Muscle layer of colon (tissue), 2 donors: ENCODE measurements around the gene BRSK2.

Source experiments
- H3K27ac ChIP-seq: one replicate; pipeline ENCODE4 v1.7.0; 2013; ENCODE audit warnings: low read depth, mild to moderate bottlenecking, low read length, moderate library complexity
- H3K27me3 ChIP-seq, 2 donors: one replicate each; pipeline ENCODE4 v1.7.0; 2013; ENCODE audit warnings: low read length in 2 of 2, mild to moderate bottlenecking in 2 of 2; ENCODE audit not compliant: insufficient read depth in 2 of 2, control insufficient read depth in 1 of 2
- H3K36me3 ChIP-seq: one replicate; pipeline ENCODE4 v1.7.0; 2013; ENCODE audit warnings: mild to moderate bottlenecking, low read length; ENCODE audit not compliant: insufficient read depth
- H3K4me1 ChIP-seq: one replicate; pipeline ENCODE4 v1.7.0; 2013; ENCODE audit warnings: mild to moderate bottlenecking, low read length; ENCODE audit not compliant: insufficient read depth
- H3K4me3 ChIP-seq, 2 donors: one replicate each; pipeline ENCODE4 v1.7.0; 2013; ENCODE audit warnings: low read length in 2 of 2, low read depth in 1 of 2, mild to moderate bottlenecking in 1 of 2, moderate library complexity in 1 of 2
- H3K9ac ChIP-seq: one replicate; pipeline ENCODE4 v1.7.0; 2013; ENCODE audit warnings: low read length
- H3K9me3 ChIP-seq: one replicate; pipeline ENCODE4 v1.7.0; 2013; ENCODE audit warnings: mild to moderate bottlenecking, low read length
- donor health status: abdominal sarcoma.
- donor health status: Adenocarcinoma of cecum.

BRSK2 gene

GRCh38 chr11:1394936-1395772 lies 5.4 kb downstream of the BRSK2 start:
- H3K4me1 ChIP-seq = no peaks in the 10 kb centered on the region

GRCh38 chr11:1395773-1396374 lies 6.1 kb downstream of the BRSK2 start:
- H3K9ac ChIP-seq = no peak overlapping the region
- peaks cover 5 to 68% of the 10 kb centered on the region in 2 donors for H3K27me3 ChIP-seq
- no peaks in the 10 kb centered on the region for H3K4me1 ChIP-seq
- no peak overlapping the region for H3K27ac ChIP-seq
- H3K4me3 ChIP-seq = no peak overlapping the region
- no peaks in the 10 kb centered on the region for H3K9me3 ChIP-seq
- H3K36me3 ChIP-seq = no peaks in the 10 kb centered on the region

More at GRCh38 chr11:1394936-1395772, 5.4 kb downstream of the BRSK2 start:
- Histone ChIP-seq H3K9me3 (no peaks in the 10 kb centered on the region), H3K27ac (no peak overlapping the region), H3K36me3 (no peaks in the 10 kb centered on the region), H3K9ac (no peak overlapping the region), H3K27me3 (peaks cover 6 to 68% of the 10 kb centered on the region in 2 donors), H3K4me3 (no peak overlapping the region)

DNA sequence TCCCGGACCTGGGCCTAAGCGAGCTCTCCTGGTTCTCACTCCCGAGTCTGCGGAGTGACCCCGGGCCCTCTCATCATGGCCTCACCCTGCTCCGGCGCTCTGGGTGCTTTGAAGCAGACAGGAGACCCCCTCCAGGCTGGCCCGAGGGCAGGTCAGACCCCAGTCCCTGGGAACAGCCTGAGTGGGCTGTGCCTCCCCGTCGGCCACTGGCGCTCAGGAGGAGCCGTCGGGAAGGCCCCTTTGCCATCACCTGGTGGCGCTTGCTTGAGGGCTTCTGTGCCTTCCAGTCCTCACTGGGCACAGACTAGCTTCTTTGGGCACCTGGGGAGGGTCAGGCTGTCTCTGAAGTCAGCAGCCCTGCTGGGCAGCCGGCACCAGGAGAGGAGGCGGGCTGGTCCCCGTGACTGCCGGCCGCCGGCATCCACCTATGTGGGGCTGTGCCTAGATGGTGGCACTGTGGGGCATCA lies 6.7 kb downstream of the BRSK2 start:
- Histone ChIP-seq H3K4me3 (no peak overlapping the region), H3K9me3 (no peaks in the 10 kb centered on the region), H3K4me1 (no peaks in the 10 kb centered on the region), H3K36me3 (no peaks in the 10 kb centered on the region), H3K9ac (no peak overlapping the region), H3K27me3 (peaks cover 0 to 67% of the 10 kb centered on the region in 2 donors), H3K27ac (no peak overlapping the region)

GRCh38 chr11:1397146-1397861 lies 7.6 kb downstream of the BRSK2 start:
- Histone ChIP-seq H3K36me3 (no peaks in the 10 kb centered on the region), H3K27me3 (peaks cover 0 to 67% of the 10 kb centered on the region in 2 donors), H3K9me3 (no peaks in the 10 kb centered on the region), H3K4me3 (no peak overlapping the region), H3K4me1 (no peaks in the 10 kb centered on the region), H3K9ac (no peak overlapping the region), H3K27ac (no peak overlapping the region)

GRCh38 chr11:1397862-1398527 lies 8.3 kb downstream of the BRSK2 start:
- Histone ChIP-seq H3K9me3 (no peaks in the 10 kb centered on the region), H3K27me3 (peaks cover 0 to 67% of the 10 kb centered on the region in 2 donors)

DNA sequence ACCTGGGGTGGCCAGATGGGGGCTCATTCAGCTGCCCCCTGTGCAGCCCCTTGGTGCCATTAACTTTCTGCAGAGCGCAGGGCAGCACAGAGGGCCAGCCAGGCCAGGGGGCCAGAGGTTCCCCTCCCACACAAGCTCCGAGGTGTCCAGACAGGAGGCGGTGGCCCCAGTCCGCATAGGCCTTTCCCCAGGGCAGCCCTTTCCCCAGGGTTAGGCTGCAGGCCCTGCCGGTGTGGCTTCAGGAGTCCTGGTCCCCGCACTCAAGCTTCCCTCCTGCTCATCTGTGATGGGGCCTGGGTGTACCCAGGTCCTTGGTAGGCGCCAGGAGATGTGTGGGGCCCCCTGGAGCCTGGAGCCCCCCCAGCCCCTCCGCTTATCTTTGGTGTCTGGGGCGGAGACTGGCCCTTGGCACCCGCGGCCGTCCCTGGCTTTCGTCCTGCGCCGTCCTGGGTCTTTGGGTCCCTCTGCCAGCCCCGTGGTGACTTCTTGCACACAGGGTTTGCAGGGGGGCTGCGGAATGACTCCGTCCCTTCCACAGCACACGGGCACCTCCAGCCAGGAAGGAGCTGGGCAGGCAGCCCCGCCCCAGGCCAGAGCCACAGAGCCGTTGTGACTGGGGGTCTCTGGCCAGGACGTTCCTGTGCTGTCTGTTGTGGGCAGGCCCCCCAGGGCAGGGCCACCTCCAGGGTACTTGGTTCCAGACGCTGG lies 8.9 kb downstream of the BRSK2 start:
- H3K4me1 ChIP-seq = no peaks in the 10 kb centered on the region
- no peak overlapping the region for H3K4me3 ChIP-seq
- H3K36me3 ChIP-seq = no peaks in the 10 kb centered on the region
- no peaks in the 10 kb centered on the region for H3K9me3 ChIP-seq
- no peak overlapping the region for H3K9ac ChIP-seq
- H3K27me3 ChIP-seq = peaks cover 0 to 62% of the 10 kb centered on the region in 2 donors
- H3K27ac ChIP-seq = no peak overlapping the region

More at GRCh38 chr11:1397862-1398527, 8.3 kb downstream of the BRSK2 start:
- Histone ChIP-seq H3K27ac (no peak overlapping the region), H3K4me1 (no peaks in the 10 kb centered on the region), H3K36me3 (no peaks in the 10 kb centered on the region), H3K9ac (no peak overlapping the region), H3K4me3 (no peak overlapping the region)

DNA sequence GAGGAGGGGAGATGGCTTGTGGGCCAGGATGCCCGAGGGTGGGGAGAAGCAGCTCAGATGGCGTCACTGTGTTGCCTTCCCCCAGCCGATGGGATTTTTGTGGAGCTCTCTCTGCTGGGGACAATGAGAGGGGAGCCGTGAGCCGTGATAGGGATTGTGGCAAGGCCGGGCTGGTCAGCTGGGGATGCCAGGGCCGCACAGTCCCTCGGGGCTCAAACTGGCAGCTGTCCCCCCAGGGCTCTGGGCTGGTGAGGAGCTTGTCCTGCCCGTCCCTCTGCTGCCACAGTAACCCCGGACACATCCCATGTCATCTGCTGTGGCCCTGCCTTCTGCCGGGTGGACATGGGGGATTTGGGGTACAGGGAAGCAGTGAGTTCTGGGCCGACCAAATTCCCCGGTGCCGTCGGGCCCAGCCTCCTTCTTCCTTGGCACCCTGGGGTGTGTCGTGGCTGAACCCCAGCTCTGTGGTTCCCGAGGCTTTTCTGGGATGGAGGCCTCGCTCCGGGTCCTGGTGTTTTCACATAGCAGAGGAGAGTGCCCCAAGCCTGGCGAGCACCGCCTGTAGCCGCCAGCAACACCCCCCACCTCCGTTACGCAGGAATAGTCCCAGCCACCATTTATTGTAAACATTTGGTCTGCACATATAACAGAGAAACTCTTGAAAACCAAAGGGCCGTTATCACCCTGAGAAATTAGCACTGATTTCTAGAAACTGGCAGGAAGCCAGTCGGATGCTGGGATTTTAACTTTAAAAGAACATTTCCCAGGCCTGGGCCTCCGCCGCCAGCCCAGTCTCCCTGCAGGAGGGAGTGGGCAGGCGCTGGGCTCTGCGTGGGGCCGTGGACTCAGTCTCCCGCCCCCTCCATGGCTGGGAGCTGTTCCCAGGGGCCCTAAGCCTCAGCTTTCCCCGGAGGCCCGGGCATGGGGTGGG lies 9.9 kb downstream of the BRSK2 start:
- Histone ChIP-seq H3K36me3 (no peaks in the 10 kb centered on the region), H3K27me3 (peaks cover 0 to 61% of the 10 kb centered on the region in 2 donors), H3K4me3 (no peak overlapping the region), H3K9me3 (no peaks in the 10 kb centered on the region), H3K9ac (no peak overlapping the region), H3K4me1 (no peaks in the 10 kb centered on the region), H3K27ac (no peak overlapping the region)

DNA sequence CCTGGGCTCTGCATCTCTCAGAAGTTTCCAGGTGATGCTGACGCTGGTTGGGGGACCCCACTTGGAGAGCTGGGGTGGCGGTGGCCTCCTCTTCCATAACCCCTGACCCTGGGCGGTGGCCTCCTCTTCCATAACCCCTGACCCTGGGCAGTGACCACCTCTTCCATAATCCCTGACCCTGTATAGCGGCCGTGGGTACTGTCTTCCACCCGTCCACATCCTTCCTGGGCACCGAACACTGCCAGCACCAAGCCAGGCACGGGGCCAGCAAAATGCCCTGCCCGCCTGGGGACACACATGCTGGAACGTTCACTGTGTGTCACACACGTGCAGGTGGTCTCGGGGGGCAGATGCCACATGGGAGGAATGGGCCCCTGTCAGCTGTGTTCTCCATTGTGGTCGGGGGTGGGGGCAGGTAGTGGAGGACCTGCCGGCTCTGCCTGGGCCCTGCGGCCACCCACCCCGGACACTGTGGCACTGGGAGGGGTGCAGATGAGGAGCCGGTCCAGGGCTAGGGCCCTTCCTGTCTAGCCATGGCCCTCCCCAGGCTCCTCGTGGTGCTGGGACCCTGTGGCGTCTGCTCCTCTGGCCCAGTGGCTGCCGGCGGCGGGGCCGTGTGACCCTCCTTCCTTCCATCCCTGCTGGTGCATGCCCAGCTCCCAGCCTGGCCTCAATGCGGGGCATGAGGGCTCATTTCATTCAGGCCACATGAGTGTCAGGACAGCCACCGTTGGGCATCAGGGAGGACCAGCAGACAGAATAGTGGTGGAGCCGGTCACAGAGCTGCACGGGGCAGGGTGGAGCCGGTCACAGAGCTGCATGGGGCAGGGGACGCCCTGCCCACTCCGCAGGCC lies 10.8 kb downstream of the BRSK2 start:
- H3K9ac ChIP-seq = no peak overlapping the region

DNA sequence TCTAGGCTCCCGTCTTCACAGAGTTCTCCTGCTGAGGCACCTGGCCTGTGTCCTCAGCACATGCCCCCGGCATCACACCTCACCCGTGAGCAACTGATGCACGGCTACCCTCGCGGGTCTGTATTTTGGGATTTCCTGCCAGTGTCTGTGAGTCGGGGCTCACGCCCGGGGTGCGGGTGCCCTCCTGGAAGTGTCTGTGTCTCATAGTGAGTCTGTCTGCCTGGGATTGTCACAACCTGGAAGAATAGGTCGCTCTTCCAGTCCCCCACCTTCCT lies 11.4 kb downstream of the BRSK2 start:
- no peak overlapping the region for H3K9ac ChIP-seq

More for the DNA sequence above, 10.8 kb downstream of the BRSK2 start:
- no peak overlapping the region for H3K4me3 ChIP-seq
- H3K36me3 ChIP-seq = no peaks in the 10 kb centered on the region
- peaks cover 0 to 53% of the 10 kb centered on the region in 2 donors for H3K27me3 ChIP-seq
- no peak overlapping the region for H3K27ac ChIP-seq
- no peaks in the 10 kb centered on the region for H3K4me1 ChIP-seq
- no peaks in the 10 kb centered on the region for H3K9me3 ChIP-seq

More for the DNA sequence above, 11.4 kb downstream of the BRSK2 start:
- no peaks in the 10 kb centered on the region for H3K9me3 ChIP-seq
- no peak overlapping the region for H3K27ac ChIP-seq
- peaks cover 0 to 48% of the 10 kb centered on the region in 2 donors for H3K27me3 ChIP-seq
- no peak overlapping the region for H3K4me3 ChIP-seq
- no peaks in the 10 kb centered on the region for H3K4me1 ChIP-seq
- H3K36me3 ChIP-seq = no peaks in the 10 kb centered on the region
